ENCODE data around the gene UNC119B. TPM values are rescaled to one million over a fixed set of nuclear protein-coding genes. Genes with fewer than 3 reads are reported as not detected.

The UNC119B gene
- total and polyA plus RNA-seq, 2 experiments from 2014 or later = 9.9 to 51.3 TPM

GRCh38 chr12:120668091-120668867 is 42.0 kb upstream of the UNC119B start:
- Histone ChIP-seq H3K4me3 (peak overlapping the region; percentile 45), H3K79me2 (replicated peaks; ENCODE audit: insufficient read depth) (no peaks in the 10 kb centered on the region), H3K36me3 (ENCODE audit: insufficient read depth) (no peaks in the 10 kb centered on the region), H3K27me3 (ENCODE audit: insufficient read depth) (no peaks in the 10 kb centered on the region), H3K9me2 (ENCODE audit: insufficient read depth) (no peaks in the 10 kb centered on the region), H3K4me1 (ENCODE audit: insufficient read depth) (peaks cover 32% of the 10 kb centered on the region), H3K4me2 (peak overlapping the region; percentile 75), H2AFZ (no peak overlapping the region), H3F3A (replicated peaks; ENCODE audit: low read depth) (peaks cover 6% of the 10 kb centered on the region), H4K20me1 (replicated peaks; ENCODE audit: insufficient read depth) (no peaks in the 10 kb centered on the region), H3K27ac (ENCODE audit: low read depth) (peak overlapping the region; percentile 90; the same call in 1 of the 2 replicates)
- Mint-ChIP-seq H3K4me1 (peaks cover 29% of the 10 kb centered on the region), H3K36me3 (ENCODE audit: low read depth) (no peaks in the 10 kb centered on the region), H3K9me3 (no peaks in the 10 kb centered on the region), H3K27me3 (ENCODE audit: insufficient read depth, low read depth, poor library complexity) (peaks cover 4% of the 10 kb centered on the region), H3K4me3 (peak overlapping the region; percentile 35; the same call in 2 of the 3 replicates), H3K27ac (no peak overlapping the region; the same call in 1 of the 2 replicates)
- DNase-seq (ENCODE audit: low spot score) (peak; percentile 76), ATAC-seq (peak; percentile 84)
- TF ChIP-seq JUNB (IDR thresholded peaks at IDR 0.05; ENCODE audit: unreplicated experiment) (no peak), STAT1 (IDR thresholded peaks at IDR 0.05; ENCODE audit: unreplicated experiment) (no peak), CREB1 (CRISPR knock-in tag; IDR thresholded peaks at IDR 0.05; ENCODE audit: low read depth) (no peak), CTCF (conservative IDR thresholded peaks at IDR 0.05; ENCODE audit: low read depth in 2 of 2) (no peak), EZH2 (IDR thresholded peaks at IDR 0.05; ENCODE audit: low read depth, unreplicated experiment) (no peak), ZNF114 (CRISPR knock-in tag; IDR thresholded peaks at IDR 0.05) (no peak), ZNF462 (CRISPR knock-in tag; IDR thresholded peaks at IDR 0.05) (no peak), EZH2phosphoT487 (IDR thresholded peaks at IDR 0.05; ENCODE audit: unreplicated experiment) (no peak), ZNF331 (CRISPR knock-in tag; IDR thresholded peaks at IDR 0.05; ENCODE audit: low read depth) (no peak), POLR2AphosphoS5 (IDR thresholded peaks at IDR 0.05; ENCODE audit: low read depth) (no peak), NANOG (IDR thresholded peaks at IDR 0.05; ENCODE audit: borderline replicate concordance) (no peak), ETS1 (IDR thresholded peaks at IDR 0.05) (no peak; the same call in 1 of the 2 replicates)
